NCI-H526 (cell line): ENCODE data around the gene ABCA10.
A peak's percentile ranks its signal among the peaks of the same experiment; 100 is the strongest.

Experiments used
- DNase-seq, 2 experiments: peaks; one replicate each; lab custom pipeline; 2025; lab: John Stamatoyannopoulos, UW

ABCA10 gene

DNA sequence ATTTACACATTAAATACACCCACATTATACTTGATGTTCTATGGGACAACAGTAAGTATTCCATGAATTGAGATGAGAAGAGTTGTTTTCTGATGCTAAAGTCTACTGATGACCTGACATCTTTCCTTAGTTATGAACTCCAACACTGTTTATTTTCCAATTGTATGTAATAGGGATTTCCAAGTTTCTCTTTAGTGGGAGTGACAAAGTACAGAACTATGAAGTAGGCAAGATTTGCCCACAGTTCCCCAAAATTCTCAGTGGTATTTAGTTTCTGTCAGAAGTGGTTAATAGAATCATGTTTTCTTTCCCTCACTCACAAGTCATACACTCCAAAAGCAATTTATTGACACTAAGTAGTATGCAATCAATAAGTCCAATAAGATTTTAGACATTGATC, 64.4 kb downstream of the ABCA10 start:
- no peak for DNase-seq

DNA sequence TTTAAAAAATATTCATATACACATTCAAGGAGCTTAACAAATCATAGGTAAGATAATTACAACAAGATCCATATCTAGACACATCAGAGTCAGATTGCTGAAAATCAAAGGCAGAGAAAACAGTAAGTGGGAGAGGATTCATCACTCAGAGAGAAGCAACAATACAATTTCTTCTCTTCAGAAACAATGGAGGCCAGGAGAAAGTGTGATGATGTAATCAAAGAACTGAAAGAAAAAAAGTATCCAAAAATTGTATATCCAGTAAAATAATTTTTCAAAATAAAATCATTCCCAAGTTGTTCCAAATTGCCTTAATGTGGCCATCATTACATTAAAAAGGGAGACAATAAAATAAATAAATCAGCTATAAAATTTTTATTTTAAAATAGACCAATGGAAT, 69.2 kb downstream of the ABCA10 start:
- DNase-seq: no peak

DNA sequence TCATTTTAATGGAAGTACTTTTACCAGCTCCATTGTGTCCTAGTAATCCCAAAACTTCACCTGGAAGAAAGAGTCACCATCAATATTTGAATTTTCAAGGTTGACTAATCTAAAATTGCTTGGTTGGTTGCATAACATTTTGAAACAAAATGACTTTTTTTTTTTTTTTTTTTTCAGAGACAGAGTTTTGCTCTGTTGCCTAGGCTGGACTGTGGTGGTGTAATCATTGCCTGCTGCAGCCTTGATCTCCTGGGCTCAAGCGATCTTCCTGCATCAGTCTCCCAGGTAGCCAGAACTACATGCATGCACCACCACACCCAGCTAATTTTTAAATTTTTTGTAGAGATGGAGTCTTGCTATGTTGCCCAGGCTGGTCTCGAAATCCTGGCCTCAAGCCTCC, 74.4 kb downstream of the ABCA10 start:
- DNase-seq: no peak

DNA sequence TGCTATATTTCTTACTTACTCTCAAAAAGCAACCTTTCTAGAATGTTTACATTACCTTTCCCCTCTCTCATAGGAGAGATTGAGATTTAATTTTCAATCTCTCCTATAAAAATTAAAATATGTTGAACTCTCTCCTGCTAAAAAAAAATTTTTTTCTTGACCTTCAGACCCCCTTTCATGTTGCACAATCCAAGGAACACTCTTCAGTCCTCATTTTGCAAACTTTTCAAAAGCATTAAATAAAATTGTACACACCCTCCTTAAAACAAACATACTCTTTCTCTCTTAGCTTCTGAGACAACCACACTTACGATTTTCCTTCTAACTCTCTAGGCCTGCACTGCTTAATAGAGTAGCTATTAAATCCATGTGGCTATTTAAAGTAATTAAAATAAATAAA, 78.3 kb downstream of the ABCA10 start:
- no peak for DNase-seq

DNA sequence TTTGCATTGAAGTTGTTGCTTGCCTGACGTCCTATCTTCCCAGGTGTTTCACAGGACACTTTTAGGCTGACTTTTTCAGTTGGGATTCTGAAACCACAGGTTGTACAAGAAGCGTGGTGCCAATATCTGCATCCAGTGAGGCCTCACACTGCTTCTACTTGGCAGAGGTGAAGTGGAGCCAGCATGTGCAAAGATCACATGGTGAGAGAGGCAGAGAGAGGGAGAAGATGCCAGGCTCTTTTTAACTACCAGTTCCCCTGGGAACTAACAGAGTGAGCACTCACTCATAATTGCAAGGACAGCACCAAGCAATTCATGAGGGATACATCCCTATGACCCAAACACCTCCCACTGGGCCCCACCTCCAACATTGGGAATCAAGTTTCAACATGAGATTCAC, 81.2 kb downstream of the ABCA10 start:
- DNase-seq: no peak

DNA sequence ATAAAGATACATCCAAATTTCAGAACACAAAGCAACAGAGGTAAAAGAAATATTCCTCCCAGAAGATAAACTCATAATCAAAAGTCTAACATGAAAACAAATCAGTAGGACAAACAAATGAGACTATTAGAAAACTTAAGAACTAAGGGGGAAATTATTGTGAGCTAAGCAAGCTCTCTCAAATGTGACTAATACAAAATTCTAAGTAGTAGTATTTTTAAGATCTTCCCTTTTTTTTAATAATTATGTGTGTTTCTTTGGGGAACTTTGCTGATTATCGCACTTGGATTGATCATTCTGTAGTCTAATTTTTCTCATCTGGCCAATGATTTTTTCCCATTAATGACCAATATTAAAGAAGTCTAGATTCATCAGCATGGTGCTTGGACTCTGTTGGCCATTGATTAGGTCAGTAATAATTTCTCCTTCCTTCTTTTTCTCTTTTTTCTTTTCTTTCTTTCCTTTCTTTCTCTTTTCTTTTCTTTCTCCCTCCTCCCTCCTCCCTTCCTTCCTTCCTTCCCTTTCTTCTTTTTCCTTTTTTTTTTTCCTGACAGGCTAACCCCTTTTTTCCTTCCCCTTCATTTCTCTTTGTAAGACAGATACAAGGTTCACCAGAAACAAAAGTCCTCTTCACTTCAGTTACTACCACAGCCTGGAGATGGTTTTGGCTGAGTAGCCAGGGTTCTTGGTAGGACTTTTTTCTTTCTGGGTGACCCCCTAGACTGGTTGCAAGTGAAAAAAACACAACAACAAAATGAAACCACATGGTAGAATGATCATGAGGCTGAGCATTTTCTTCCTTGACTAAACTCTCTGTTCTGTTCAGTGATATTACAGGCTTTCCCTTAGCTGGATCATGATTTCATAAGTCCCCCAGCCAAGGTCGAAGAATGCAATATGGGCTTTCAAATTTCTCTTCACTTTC, 84.0 kb downstream of the ABCA10 start:
- DNase-seq: no peak

DNA sequence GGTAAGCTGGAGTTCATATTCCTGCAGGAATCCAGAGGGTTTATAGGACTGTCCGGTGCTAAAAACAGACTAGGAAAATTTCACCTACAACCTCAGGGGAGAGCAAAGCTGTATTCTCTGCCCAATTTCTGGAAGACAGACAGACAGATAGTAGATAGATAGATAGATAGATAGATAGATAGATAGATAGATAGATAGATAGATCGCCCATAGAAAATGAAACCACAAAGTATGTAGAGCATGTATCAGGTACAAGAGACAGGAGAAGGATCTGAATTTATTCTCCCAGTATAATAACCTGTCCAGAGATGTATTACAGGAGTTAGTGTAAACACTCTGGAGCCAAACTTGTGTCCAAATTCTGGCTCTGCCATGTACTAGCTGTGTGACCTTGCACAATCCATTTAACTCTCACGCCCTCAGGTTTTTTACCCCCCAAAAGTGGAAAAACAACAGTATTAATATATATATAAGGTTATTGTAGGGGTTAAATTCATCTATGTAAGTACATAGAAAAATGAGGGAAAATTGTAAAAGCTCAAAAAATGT, 84.9 kb downstream of the ABCA10 start:
- DNase-seq: no peak

DNA sequence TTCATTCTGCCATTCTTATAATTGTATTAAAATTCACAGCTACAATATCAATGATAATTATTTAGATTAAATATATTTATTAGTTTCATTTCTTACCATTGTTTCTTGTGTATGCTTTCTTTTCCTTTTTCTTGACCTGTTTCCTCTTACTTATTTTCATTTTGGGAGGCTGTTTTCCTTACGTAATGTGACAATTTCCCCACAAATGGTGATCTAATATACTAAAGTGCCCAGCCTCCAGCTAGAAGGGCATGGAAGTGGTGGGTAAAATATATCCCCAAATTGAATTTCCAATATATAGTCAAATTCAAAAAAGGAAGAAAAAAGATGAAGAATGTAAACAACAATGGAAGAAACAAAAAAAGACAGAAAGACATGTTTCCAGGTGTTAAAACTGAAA, 85.5 kb downstream of the ABCA10 start:
- DNase-seq: no peak

DNA sequence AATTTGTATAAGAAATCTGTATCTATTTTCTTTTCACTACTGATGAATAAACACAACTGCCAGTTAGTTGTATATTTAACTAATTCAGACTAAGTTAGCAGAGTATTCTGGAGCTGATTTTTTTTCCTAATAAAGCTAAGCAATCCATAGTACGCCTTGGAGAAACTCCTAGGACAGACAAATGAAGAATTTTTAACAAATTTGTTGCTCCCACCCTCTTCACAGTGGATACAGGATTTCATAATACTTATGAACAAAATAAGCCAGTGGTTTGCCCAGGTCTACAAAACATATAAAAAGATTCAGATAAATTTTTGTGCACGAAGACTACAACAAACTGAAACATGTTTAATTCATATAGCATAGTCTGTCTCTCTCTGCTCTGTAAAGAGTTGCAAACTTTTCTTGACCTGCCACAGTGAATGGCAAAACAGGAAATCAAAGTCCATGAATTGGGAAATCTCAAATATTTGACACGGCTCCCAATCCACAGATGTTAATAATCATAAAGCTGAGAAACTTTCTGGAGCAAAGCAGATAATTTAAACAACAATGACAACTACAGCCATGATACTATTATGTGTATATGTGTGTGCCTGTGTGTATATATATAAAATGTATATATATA, 86.3 kb downstream of the ABCA10 start:
- no peak for DNase-seq

DNA sequence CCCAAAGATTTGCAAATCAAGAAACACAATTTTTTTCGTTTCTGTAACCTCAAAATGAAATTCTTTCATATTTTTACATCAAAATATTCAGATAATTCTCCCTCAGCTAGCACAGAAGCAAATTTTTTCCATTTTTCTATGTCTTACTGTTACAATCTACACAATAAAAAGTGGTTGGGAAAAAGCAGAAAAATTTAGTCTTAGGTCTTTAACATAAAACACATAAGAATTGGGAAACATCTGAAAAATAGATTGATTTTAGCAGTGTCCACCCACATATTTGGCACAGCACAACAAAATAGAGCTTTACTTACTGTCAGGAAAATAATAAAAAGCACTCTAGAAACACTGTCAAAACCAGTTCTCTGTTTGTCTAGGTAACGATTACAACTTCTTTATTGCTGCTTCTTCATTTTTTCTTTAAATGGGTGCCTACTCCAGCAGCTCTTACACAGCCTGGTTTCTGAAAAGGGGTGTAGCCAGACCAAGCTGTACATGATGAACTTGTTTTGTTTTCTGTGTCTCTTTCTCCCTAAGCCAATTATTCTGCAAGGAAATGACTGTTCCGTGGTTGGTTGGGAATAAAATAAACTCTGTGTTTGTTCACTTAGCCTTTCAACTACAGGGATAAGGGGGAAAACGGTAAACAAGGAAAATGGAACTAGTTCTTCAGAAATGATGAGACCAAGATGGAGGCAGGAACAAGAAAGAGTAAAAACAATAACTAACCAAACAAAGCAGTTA, 87.0 kb downstream of the ABCA10 start, which contains the start of gene ABCA6:
TSS of gene ABCA6 (minus strand) at position 465 of the 744 bp plus-strand sequence. CDS start 1,192 bp downstream, outside the sequence.
- no peak for DNase-seq

DNA sequence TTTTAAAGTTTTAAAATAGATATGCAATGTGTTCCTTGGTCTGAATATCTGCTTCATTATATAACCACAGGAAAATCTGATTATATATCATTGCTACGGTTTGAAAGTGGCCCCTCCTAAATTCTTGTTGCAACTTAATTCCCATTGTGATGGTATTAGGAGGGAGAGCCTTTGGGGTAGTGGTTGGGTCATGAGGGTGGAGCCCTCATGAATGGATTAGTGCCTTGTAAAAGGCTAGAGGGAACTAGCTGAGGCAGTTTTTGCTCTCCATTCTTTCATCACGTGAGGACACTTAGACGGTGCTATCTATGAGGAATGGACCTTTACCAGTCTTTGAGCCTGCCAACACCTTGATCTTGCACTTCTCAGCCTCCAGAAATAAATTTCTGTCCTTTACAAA, 94.5 kb downstream of the ABCA10 start:
- no peak for DNase-seq

DNA sequence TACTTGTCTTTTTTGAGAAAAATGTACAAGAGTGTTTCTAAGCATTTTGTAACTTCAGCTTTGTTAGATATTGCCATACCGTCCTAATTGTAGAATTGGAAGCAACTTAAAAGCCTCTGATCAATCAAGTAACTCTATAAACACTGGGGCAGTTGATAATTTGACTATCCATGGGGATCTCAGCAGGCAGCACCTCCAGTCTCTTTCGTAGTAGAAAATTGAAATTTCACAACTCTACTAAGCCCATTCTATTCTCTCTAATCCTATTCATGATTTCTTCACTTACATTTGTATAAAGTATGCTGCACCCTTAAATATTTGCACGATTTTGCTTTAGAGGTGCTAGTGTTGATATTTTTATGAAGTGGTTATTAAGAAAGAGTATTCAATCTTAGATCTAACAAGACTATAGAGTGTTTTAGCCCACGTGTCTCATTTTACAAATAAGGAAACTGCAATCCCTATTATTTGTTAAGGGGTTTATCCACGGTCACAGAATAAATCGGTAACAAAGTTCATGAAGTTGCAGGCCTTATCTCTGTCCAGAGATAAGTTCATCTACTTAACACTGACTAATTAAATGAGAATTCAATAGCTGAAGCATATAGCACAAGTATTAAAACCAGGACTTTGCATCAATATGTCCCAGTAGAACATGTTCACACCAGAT, 97.9 kb downstream of the ABCA10 start:
- DNase-seq: no peak

DNA sequence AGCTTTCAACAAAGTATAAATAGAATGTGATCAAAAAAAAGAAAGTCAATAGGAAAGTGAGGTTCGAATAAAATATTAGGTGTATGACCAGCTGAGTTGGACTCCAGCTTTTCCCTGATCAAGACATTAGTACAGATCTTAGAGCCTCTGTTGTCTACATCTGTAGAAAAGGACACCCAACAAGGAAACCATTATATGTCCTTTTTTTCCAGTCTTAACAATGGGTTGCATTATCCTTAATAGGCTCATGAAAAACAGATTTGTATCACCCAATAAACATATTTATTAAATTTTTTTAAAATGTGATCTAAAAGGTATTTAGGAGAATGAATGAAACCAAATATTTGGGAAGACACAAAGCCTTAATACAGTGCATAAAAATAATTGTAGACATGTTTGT, 105.0 kb downstream of the ABCA10 start:
- DNase-seq: no peak

DNA sequence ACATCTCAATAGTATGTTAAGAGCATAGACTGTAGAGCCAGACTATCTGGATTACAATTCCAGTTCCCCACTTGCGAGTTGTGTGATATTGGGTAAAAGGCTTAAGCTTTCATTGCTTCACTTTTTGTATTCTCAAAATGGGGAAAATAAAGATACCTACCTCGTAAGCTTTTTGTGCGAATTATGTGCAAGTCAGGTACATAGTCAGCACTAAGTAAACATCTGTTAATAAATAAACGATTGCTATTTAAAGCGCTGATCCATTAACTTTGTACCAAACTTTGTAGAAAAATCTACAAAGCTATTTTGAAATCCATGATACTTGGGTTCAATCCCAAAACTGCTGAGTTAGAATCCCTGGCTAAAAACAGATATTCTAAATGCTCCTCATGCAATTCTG, 106.6 kb downstream of the ABCA10 start:
- DNase-seq: no peak

DNA sequence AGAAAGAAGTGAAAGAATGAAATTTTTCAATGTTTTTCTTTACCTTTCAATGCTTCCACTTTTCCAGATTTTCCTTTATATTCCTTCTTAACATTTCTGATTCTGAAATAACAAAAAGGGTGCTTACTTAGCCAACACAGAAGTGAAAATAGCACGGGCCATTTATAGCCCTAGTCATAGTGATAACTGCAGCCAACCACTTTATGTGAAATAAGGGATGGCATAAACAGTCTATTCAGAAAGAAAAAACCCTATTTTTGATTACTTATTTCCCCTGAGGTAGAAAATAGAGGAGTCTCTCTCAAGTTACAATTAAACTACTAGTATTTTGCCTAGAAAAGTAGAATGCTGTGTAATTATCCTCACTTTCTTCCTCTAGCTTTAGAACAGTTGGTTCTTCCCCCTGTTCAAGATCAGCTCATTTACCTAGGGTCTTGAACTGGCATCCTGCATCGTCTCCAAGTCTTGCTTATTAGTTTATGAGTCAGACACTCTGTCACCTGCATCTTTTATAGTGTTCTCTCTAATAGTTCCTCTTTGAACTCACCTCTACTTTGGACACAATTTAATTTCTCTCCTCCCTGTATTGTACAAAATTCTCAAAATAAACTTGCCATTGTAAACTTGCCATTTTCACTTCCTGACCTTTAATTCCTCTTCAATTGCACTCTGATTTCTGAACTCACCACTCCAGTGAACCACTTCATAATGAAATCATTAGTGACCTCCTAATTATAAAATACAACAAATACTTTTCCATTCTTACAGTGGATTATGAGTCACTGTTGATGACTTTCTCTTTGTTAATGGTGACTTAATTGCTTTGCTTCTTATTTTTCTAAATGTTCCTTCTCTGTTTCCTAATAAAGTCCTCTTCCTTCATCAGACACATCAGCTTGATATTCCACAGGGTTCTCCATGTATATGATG, 110.5 kb downstream of the ABCA10 start:
- no peak for DNase-seq

DNA sequence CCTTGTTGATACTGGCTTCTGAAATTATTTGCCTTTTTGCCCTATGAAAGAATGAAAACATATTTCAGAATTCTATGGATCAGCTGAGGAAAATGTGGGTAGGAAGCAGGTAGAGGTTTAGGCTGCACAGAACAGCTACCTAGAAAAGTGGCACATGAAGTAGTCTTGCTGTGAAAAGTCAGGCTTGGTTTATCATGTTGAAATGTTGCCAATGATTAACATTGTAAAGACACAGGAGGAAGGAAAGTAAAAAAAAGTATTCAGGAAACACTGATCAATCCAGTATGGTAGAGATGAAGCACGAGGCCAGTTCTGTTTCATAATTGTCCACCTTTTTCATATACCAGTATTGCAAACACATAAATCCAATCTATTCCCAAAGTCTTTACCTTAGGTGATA, 116.8 kb downstream of the ABCA10 start:
- DNase-seq: no peak

DNA sequence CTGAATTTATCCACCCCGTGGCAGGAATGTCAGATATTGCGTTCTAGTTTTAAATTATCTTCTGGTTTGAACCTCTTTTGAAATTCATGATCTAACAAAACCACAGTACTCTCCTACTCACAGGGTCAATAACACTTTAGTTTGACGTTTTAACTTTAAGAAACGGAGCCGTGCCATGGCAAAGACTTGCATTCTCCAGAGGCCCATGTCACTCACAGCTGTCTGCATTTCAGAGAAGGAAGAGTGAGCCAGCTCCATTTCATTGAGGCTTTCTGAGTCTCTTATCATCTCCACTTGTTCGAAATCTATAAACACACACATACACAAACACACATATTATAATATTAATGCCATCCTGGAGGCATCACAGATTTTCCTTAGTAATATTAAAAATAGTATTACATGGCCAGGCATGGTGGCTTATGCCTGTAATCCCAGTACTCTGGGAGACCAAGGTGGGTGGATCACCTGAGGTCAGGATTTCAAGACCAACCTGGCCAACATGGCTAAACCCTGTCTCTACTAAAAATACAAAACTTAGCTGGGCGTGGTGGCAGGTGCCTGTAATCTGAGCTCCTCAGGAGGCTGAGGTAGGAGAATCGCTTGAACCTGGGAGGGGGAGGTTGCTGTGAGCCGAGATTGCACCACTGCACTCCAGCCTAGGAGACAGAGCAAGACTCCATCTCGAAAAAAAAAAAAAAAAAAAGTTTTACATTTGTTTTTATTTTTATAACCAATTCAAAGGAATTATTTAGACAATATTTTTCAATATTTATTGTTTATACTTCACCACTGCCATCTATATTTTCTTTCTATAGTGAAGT, 122.5 kb downstream of the ABCA10 start:
- no peak for DNase-seq

DNA sequence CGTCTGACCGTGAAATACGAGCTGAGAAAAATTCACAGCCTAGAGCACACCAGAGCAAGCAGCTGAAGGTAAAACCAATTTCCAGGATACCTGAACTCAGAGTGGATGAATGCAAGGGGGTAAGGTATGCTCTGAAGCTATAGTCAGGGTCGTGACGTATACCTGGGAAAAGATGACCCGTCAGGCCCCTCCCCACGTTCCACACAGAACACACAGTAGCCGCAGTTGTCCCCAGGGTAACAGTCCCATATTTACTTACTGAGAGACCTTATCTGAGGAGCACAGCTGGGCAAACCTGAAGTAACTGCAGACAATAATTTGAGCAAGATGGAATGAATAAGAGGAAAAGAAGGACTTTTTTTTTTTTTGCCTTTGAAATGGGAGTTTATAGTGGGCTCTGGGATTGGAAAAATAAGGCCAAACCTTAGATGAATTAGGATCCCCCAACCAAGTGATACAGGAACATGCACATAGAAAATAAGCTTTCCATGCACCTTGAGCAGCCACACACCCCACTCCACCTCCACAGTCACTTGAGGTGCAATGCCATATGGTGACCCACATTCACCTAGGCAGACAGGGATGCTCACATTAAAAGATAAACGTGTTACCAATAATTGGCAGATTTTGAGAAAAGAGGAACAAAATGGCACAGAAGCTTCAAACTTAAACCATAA, 124.9 kb downstream of the ABCA10 start:
- DNase-seq: peak in 1 of 2 experiments; percentile 2

DNA sequence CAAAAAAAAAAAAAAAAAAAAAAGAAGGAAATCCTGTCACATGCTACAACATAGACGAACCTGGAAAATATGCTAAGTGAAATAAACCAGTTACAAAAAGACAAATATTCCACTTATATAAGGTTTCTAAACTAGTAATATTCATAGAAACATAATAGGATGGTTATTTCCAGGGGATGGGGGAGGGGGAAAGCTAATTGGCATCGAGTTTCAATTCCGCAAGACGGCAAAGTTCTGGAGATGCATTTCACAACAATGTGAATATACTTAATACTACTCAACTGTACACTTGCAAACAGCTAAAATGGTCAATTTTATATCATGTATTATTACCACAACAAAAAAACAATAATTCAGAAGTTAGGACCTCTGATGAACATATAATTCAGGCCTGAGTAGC, 130.0 kb downstream of the ABCA10 start:
- no peak for DNase-seq
